HCT116 (cell line): Measurements from ENCODE around the gene CPSF2. TPM values are rescaled to one million over a fixed set of nuclear protein-coding genes. Genes with fewer than 3 reads are reported as not detected.

Experiments
- ATAC-seq: fragments of 200-7000 bp; cut with Tn5 transposase; 2 replicates; pipeline ENCODE4 v1.9.1; 2020; ENCODE audit warnings: mild to moderate bottlenecking, moderate library complexity
- BruUV-seq: library from RNA; stranded (reverse); fragments of 400-500 nt; replicated peaks from 2 replicates; lab custom pipeline; 2021; lab: Mats Ljungman, UMichigan
- CTCF ChIA-PET: fragments of 300-600 bp; sonication (Branson Sonifier 250); formaldehyde crosslinking; loops from one replicate; lab custom pipeline; 2021; ENCODE audit warnings: antibody characterized with exemption; lab: Charles Lee
- POLR2A ChIA-PET: fragments of 300-600, 350-600 bp; sonication (Branson Sonifier 250); formaldehyde crosslinking; loops from one replicate; lab custom pipeline; 2021; ENCODE audit warnings: antibody characterized with exemption; lab: Charles Lee
- RAD21 ChIA-PET, 2 experiments: fragments of 300-600 bp; sonication (Branson Sonifier 250); formaldehyde crosslinking; loops; one replicate each; lab custom pipeline; 2023; ENCODE audit warnings: low total read pairs in 2 of 2; ENCODE audit not compliant: uncharacterized antibody in 2 of 2, unreplicated experiment in 2 of 2, low non-redundant PET in 1 of 2; lab: Charles Lee
- DNase-seq: peaks from one replicate; pipeline ENCODE4 v3.0.0-alpha.2; 2010; ENCODE audit warnings: low read depth, low spot score
- H2AFZ ChIP-seq: fragments of 200-600 bp; shearing (Covaris generic), sonication (generic); 2 replicates; pipeline ENCODE4 v1.6.1; 2017; ENCODE audit warnings: low read depth, mixed run types, mixed read lengths, antibody characterized with exemption, low read length; ENCODE audit not compliant: poor library complexity, severe bottlenecking
- H3K27ac ChIP-seq: 2 replicates; pipeline ENCODE4 v1.5.1; 2012; ENCODE audit warnings: low read depth, low read length
- H3K27me3 ChIP-seq: fragments of 200-600 bp; sonication (generic); 2 replicates; pipeline ENCODE4 v1.6.1; 2016; ENCODE audit warnings: mixed run types, low read length, mixed read lengths; ENCODE audit not compliant: insufficient read depth
- H3K36me3 ChIP-seq, 2 experiments: fragments of 200-500 bp in 1 of 2; fragments of 200-600 bp in 1 of 2; sonication (Bioruptor generic) in 1 of 2; sonication (generic) in 1 of 2; 2 replicates each; pipeline versions ENCODE4 v1.5.1 to v1.6.1; 2014 to 2016; ENCODE audit warnings: low read length in 2 of 2, inconsistent platforms in 1 of 2, mixed read lengths in 1 of 2, mixed run types in 1 of 2; ENCODE audit not compliant: insufficient read depth in 2 of 2, control insufficient read depth in 1 of 2
- H3K4me1 ChIP-seq, 2 experiments: fragments of 200-600 bp in 1 of 2; sonication (generic) in 1 of 2; 2 replicates each; pipeline versions ENCODE4 v1.5.1 to v1.6.1; 2012 to 2017; ENCODE audit warnings: low read length in 2 of 2, inconsistent platforms in 1 of 2, mild to moderate bottlenecking in 1 of 2, mixed read lengths in 1 of 2, mixed run types in 1 of 2, moderate library complexity in 1 of 2; ENCODE audit not compliant: insufficient read depth in 2 of 2, control insufficient read depth in 1 of 2
- H3K4me2 ChIP-seq: fragments of 200-600 bp; sonication (generic); 2 replicates; pipeline ENCODE4 v1.6.1; 2017; ENCODE audit warnings: mixed run types, low read length, mixed read lengths
- H3K4me3 ChIP-seq, 2 experiments: fragments of 200-600 bp in 1 of 2; sonication (generic) in 1 of 2; replicated peaks in 1 of 2; 2 replicates each; pipeline ENCODE4 v1.5.1; 2011 to 2016; ENCODE audit warnings: low read length in 2 of 2, control low read depth in 1 of 2, low read depth in 1 of 2, mild to moderate bottlenecking in 1 of 2, mixed read lengths in 1 of 2, mixed run types in 1 of 2
- H3K79me2 ChIP-seq: fragments of 200-600 bp; sonication (generic); 2 replicates; pipeline ENCODE4 v1.6.1; 2017; ENCODE audit warnings: mild to moderate bottlenecking, mixed run types, low read length, moderate library complexity, mixed read lengths; ENCODE audit not compliant: insufficient read depth
- H3K9ac ChIP-seq: fragments of 200-600 bp; sonication (generic); 2 replicates; pipeline ENCODE4 v1.6.1; 2016; ENCODE audit warnings: low read length, mixed read lengths
- H3K9me2 ChIP-seq: fragments of 200-600 bp; sonication (generic), shearing (Covaris generic); 2 replicates; pipeline ENCODE4 v1.6.1; 2017; ENCODE audit warnings: mixed run types, mild to moderate bottlenecking, moderate library complexity; ENCODE audit not compliant: insufficient read depth
- H3K9me3 ChIP-seq, 2 experiments: fragments of 200-500 bp in 1 of 2; fragments of 200-600 bp in 1 of 2; sonication (Bioruptor generic) in 1 of 2; sonication (generic) in 1 of 2; 2 replicates each; pipeline ENCODE4 v1.6.1; 2014 to 2017; ENCODE audit warnings: low read length in 2 of 2, mixed read lengths in 2 of 2, inconsistent platforms in 1 of 2, low read depth in 1 of 2, mild to moderate bottlenecking in 1 of 2, mixed run types in 1 of 2, moderate library complexity in 1 of 2; ENCODE audit not compliant: control insufficient read depth in 1 of 2, insufficient read depth in 1 of 2
- H4K20me1 ChIP-seq: fragments of 200-600 bp; sonication (generic), shearing (Covaris generic); 2 replicates; pipeline ENCODE4 v1.6.1; 2017; ENCODE audit warnings: mixed run types, mild to moderate bottlenecking, moderate library complexity; ENCODE audit not compliant: insufficient read depth
- ATF3 ChIP-seq: IDR thresholded peaks from 2 replicates; pipeline ENCODE4 v1.6.1; 2012
- CEBPB ChIP-seq: IDR thresholded peaks from 2 replicates; pipeline ENCODE4 v1.6.1; 2012; ENCODE audit warnings: low read depth
- CTCF ChIP-seq, 3 experiments: fragments of 200-600 bp in 1 of 3; sonication (generic) in 1 of 3; IDR thresholded peaks in 2 of 3; conservative IDR thresholded peaks in 1 of 3; 2 replicates each; pipeline ENCODE4 v1.5.1; 2012 to 2017; ENCODE audit warnings: low read depth in 2 of 3, low read length in 2 of 3, antibody characterized with exemption in 1 of 3, borderline replicate concordance in 1 of 3, control low read depth in 1 of 3, mild to moderate bottlenecking in 1 of 3, mixed read lengths in 1 of 3, mixed run types in 1 of 3, moderate library complexity in 1 of 3; ENCODE audit not compliant: insufficient read depth in 1 of 3
- EGR1 ChIP-seq: IDR thresholded peaks from 2 replicates; pipeline ENCODE4 v1.6.1; 2012; ENCODE audit warnings: low read depth
- EZH2 ChIP-seq: fragments of 200-600 bp; sonication (generic); IDR thresholded peaks from 2 replicates; pipeline ENCODE4 v1.6.1; 2017; ENCODE audit warnings: antibody characterized with exemption, mixed run types
- EZH2phosphoT487 ChIP-seq: fragments of 200-600 bp; IDR thresholded peaks from 2 replicates; pipeline ENCODE4 v1.6.1; 2018; ENCODE audit warnings: antibody characterized with exemption, borderline replicate concordance
- FOSL1 ChIP-seq: IDR thresholded peaks from 2 replicates; pipeline ENCODE4 v1.6.1; 2012; ENCODE audit warnings: low read depth
- JUND ChIP-seq: IDR thresholded peaks from 2 replicates; pipeline ENCODE4 v1.6.1; 2012
- MAX ChIP-seq: IDR thresholded peaks from 2 replicates; pipeline ENCODE4 v1.6.1; 2012
- POLR2A ChIP-seq: IDR thresholded peaks from 2 replicates; pipeline ENCODE4 v1.7.0; 2011; ENCODE audit warnings: borderline replicate concordance; ENCODE audit not compliant: insufficient read depth, insufficient read length; ENCODE audit errors: extremely low read depth
- POLR2AphosphoS5 ChIP-seq: IDR thresholded peaks from 2 replicates; pipeline ENCODE4 v1.6.1; 2011; ENCODE audit warnings: mild to moderate bottlenecking, low read depth, low read length, moderate library complexity
- RAD21 ChIP-seq: IDR thresholded peaks from 2 replicates; pipeline ENCODE4 v1.6.1; 2012; ENCODE audit warnings: low read depth, mild to moderate bottlenecking
- SIN3A ChIP-seq: IDR thresholded peaks from 2 replicates; pipeline ENCODE4 v1.6.1; 2012; ENCODE audit warnings: low read depth
- SRF ChIP-seq: IDR thresholded peaks from 2 replicates; pipeline ENCODE4 v1.6.1; 2012; ENCODE audit warnings: low read depth
- ZBTB33 ChIP-seq: IDR thresholded peaks from 2 replicates; pipeline ENCODE4 v1.6.1; 2011; ENCODE audit warnings: mild to moderate bottlenecking, low read length, moderate library complexity; ENCODE audit not compliant: insufficient replicate concordance; ENCODE audit errors: extremely low read depth
- ZFX ChIP-seq: fragments of 450-650 bp; IDR thresholded peaks from 2 replicates; pipeline ENCODE4 v1.6.1; 2017
- intact Hi-C: fragments of 100-400 bp; cut with micrococcal nuclease; formaldehyde crosslinking; loops from 2 replicates; pipeline ENCODE4 v1.10.0; 2022
- total RNA-seq: library from RNA; stranded (reverse); gene quantifications from one replicate; pipeline ENCODE4 v1.2.1, GENCODE V29; 2021; ENCODE audit not compliant: unreplicated experiment
- TF ChIP-seq, protein P1 (sequence below): IDR thresholded peaks from 2 replicates; pipeline ENCODE4 v1.6.1; 2012; ENCODE audit warnings: low read depth

Gene CPSF2
- total RNA-seq, 1 experiment from 2014 or later, result 77.0 TPM

DNA sequence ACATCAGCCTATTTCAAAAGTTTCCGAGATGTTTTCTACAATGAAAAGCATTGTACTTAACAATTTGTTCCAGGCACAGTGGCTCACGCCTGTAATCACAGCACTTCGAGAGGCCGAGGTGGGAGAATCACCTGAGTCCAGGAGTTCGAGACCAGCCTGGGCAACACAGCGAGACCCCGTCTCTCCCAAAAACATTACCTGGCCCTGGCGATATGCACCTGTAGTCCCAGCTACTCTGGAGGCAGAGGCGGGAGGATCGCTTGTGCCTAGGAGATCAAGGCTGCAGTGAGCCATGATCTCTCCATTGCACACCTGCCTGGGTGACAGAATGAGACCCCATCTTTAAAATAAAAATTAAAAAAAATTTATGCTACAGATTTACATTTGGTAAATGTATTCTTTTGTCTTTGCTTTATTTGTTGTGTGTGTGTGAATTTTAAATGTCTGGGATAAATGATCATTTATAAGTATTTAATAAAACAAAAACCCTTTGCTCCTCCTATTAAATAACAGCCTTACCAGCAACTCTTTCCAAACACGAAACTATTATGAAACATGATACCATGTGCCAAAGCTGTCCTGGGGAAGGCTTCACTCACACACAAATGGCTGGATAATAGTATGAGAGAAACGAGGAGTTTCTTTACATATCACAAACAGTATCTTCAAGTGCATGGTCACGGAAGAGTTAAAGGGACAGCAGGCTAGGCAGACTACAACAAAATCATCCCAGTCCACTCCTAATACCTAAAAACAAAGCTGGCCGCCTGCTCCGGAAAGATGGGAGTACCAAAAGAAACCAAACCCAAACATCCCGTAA is 16.5 kb upstream of the CPSF2 start (continued):
- TF ChIP-seq ZBTB33 (no peak), MAX (no peak), RAD21 (no peak), POLR2A (no peak), POLR2AphosphoS5 (no peak)

DNA sequence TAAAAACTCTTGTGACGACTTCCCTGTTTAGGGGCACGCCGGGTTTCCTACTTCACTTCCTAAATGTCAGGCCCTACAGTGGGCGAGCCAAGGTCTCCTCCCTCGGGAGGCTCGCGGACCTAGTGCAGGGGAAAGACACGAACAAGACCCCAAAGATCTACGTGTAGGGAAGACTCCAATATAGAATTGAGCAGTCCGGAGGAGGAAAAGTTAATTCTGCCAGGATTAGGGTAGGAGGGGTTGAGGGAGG is 16.0 kb upstream of the CPSF2 start:
- DNase-seq, result no peak
- Histone ChIP-seq H3K4me2 (peak overlapping the region; percentile 78), H3K36me3 (no peaks in the 10 kb centered on the region), H3K27me3 (no peaks in the 10 kb centered on the region), H3K9ac (peak overlapping the region; percentile 77), H2AFZ (no peak overlapping the region), H4K20me1 (no peaks in the 10 kb centered on the region), H3K27ac (peak overlapping the region; percentile 81), H3K79me2 (peaks cover 44% of the 10 kb centered on the region), H3K9me3 (no peaks in the 10 kb centered on the region), H3K9me2 (no peaks in the 10 kb centered on the region), H3K4me1 (peaks cover 9 to 19% of the 10 kb centered on the region in 2 experiments), H3K4me3 (peak overlapping the region; percentile 89 to 90)
- POLR2A ChIA-PET, result interaction anchor here (1.4 to 2.6 kb wide), 3 partner anchors 11 to 66 kb away, joined by 8 to 21 read pairs (median 11); partner anchors contain the start of genes CPSF2, NDUFB1 and TRIP11
- RAD21 ChIA-PET, result interaction anchor here in 1 of 2 experiments (0.8 kb wide), 1 partner anchor 16 kb away, joined by 3 read pairs; the partner anchor contains the start of genes CPSF2 and NDUFB1
- no TSS peak for BruUV-seq
- intact Hi-C loops, result no loop called here
- CTCF ChIA-PET, result interaction anchor here (0.5 to 2.3 kb wide), 11 partner anchors 8 to 584 kb away, joined by 3 to 77 read pairs (median 5); partner anchors contain the start of genes CPSF2 and NDUFB1
- peak; percentile 28 for ATAC-seq
- TF ChIP-seq CTCF (IDR thresholded peaks at IDR 0.05 in 2 of 3, conservative IDR thresholded peaks at IDR 0.05 in 1 of 3; ENCODE audit: borderline replicate concordance in 1 of 3, insufficient read depth in 1 of 3, low read depth in 2 of 3, low read length in 2 of 3) (no peak), FOSL1 (no peak), EGR1 (no peak), CEBPB (no peak), POLR2A (no peak), JUND (no peak), SRF (no peak), SIN3A (no peak), ZFX (no peak), EZH2phosphoT487 (no peak), EZH2 (no peak), ATF3 (no peak), RAD21 (no peak)
- TF ChIP-seq, protein P1, sequence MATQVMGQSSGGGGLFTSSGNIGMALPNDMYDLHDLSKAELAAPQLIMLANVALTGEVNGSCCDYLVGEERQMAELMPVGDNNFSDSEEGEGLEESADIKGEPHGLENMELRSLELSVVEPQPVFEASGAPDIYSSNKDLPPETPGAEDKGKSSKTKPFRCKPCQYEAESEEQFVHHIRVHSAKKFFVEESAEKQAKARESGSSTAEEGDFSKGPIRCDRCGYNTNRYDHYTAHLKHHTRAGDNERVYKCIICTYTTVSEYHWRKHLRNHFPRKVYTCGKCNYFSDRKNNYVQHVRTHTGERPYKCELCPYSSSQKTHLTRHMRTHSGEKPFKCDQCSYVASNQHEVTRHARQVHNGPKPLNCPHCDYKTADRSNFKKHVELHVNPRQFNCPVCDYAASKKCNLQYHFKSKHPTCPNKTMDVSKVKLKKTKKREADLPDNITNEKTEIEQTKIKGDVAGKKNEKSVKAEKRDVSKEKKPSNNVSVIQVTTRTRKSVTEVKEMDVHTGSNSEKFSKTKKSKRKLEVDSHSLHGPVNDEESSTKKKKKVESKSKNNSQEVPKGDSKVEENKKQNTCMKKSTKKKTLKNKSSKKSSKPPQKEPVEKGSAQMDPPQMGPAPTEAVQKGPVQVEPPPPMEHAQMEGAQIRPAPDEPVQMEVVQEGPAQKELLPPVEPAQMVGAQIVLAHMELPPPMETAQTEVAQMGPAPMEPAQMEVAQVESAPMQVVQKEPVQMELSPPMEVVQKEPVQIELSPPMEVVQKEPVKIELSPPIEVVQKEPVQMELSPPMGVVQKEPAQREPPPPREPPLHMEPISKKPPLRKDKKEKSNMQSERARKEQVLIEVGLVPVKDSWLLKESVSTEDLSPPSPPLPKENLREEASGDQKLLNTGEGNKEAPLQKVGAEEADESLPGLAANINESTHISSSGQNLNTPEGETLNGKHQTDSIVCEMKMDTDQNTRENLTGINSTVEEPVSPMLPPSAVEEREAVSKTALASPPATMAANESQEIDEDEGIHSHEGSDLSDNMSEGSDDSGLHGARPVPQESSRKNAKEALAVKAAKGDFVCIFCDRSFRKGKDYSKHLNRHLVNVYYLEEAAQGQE, result no peak
